CD4-positive, alpha-beta T cell treated with Interferon gamma for 1 hour (primary cell): ENCODE results near the gene SNAP29.
"Not testable (repeated sequence)": the region's sequence is repeated elsewhere in the genome, so short reads cannot be mapped to it uniquely, and the experiment has no call there.

Experiments
- DNase-seq: peaks from one replicate; pipeline ENCODE4 v3.0.0-alpha.2; 2020

The SNAP29 gene

DNA sequence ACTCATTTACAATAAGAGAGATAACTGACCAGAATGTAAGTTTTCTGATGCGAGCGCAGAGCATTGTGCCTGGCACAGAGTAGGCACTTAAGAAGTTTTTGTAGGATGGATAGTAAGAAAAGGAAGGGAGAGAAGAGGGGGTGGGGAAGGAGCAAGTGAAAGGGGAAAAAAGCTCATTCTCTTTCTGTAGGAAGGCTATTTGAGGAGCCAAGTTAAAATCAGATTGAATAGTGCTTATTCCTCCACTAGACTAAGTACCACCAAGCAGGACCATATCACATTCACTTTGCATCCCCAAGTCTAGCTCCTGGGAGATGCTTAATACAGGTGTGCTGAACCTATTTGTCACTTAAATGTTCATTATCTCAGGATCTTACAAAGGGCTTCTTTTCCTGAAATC is 44.3 kb downstream of the SNAP29 start:
- DNase-seq, result no peak

DNA sequence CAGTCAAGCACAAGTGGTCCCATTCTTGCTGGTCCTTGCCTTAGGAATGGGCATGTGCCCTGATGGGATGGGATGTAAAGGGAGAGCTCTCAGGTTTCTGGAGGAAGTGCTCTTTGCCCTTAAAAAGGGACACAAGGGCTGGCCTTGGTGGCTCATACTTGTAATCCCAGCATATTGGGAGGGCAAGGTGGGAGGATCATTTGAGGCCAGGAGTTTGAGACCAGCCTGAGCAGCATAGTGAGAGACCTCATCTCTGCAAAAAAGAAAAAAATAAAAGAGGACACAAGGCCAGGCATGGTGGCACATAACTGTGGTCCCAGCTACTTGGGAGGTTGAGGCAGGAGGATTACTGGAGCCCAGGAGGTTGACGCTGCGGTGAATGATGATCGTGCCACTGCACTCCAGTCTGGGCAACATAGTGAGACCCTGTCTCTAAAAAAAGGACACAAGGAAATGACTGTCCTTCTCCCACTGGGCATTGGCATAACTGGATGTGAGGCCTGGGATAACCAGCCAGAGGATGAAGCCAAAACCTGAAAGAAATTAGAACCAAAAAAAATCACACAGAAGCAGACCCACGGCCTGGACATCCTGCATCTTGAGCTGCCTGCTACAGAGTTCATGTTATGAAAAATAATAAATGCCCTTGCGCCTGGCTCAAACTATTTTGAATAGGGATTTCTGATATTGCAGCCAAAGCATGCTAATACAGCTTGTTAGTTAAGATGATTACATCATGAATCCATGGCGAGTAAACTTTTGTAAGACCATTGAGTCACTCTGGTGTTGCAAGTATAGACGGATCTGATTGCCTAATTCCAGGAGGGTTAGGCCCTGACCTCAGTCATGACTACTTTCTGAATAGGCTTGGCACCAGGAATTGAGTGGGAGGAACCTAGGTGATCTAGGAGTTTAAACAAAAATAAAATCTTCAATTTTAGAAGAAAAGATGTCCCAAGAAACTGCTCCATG is 45.5 kb downstream of the SNAP29 start:
- DNase-seq, result peak; percentile 35

DNA sequence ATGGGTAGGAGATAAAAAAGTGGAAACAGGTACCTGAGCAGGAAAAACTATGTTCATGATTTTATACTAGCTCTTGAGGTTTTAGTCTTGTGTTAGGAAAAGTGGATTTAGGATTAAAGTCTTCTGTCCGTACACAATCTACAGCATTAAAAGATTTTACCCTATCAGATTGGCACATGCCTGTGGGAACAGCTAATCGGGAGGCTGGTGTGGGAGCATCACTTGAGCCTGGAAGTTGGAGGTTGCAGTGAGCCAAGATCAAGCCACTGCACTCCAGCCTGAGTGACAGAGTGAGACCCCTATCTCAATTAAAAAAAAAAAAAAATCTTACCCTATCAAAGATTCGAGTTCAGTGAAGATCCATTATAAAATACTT is 46.2 kb downstream of the SNAP29 start:
- DNase-seq, result no peak

DNA sequence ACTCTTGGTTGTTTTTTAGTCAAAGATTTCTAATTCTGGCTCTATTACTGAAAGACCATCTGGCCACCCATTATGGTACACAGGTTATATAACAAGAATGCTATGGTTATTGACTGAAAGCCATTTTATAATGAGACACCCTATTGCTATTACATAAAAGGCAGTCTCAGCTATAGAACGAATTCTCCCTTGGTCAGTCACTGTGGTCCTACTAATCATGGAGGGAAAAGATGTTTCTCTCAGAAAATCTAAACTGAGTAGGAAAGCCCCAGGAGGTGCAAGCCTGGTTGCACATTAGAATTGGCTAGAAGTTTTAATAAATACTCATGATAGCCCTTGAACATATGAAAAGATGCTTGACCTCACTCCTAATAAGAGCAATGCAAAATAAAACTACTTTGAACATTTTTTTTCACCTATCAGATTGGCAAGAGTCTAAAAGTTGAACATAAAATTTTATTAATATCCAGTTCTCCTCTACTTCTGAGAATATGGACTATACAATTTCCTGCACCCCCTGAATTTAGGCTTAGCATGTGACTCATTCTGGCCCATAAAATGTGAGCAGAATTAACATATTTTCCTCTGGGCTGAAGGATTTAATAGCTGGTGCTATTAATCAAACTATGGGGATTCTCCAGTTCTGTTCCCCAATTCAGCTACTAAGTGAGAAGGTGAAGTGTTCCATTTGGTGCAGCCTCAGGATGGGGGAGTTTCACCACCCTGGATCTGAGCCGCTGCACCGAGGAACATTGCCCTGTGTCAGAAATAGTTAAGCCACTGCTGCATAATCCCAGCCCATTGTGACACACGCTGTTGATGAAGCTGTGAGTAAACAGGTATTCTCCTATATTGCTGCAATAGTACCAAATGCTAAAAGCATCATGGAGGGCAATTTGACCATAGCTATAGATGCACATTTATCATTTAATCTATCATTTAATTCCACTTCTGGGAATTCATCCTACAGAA is 46.9 kb downstream of the SNAP29 start:
- DNase-seq, result no peak

DNA sequence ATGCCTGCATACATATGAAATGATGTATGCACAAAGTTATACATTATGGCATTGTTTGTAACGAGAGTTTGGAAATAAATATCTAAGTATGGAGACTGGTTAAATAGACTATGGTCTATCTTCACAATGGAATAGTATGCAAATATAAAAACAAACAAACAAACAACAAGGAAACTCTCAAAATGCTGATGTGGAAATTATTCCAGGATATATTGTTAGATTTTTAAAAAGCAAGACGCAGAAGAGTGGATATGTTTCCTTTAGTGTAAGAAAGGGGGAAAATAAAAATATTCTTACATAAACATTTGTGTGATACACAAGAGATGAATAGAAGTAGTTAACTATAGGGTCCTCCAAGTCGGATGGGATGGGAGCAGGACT is 47.6 kb downstream of the SNAP29 start:
- no peak for DNase-seq

DNA sequence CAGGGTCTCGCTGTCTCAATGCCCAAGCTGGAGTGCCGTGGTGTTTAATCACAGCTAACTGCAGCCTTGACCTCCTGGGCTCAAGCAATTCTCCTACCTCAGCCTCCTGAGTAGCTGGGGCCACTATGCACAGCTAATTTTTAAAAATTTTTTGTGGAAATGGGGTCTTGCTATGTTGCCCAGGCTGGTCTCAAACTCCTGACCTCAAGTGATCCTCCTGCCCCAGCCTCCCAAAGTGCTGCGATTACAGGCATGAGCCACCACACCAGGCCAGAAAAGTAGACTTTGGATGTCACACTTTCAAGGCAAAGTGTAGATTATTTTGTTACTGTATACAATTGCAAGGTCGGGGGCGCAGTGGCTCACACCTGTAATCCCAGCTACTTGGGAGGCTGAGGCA is 49.9 kb downstream of the SNAP29 start:
- not testable (repeated sequence) for DNase-seq

DNA sequence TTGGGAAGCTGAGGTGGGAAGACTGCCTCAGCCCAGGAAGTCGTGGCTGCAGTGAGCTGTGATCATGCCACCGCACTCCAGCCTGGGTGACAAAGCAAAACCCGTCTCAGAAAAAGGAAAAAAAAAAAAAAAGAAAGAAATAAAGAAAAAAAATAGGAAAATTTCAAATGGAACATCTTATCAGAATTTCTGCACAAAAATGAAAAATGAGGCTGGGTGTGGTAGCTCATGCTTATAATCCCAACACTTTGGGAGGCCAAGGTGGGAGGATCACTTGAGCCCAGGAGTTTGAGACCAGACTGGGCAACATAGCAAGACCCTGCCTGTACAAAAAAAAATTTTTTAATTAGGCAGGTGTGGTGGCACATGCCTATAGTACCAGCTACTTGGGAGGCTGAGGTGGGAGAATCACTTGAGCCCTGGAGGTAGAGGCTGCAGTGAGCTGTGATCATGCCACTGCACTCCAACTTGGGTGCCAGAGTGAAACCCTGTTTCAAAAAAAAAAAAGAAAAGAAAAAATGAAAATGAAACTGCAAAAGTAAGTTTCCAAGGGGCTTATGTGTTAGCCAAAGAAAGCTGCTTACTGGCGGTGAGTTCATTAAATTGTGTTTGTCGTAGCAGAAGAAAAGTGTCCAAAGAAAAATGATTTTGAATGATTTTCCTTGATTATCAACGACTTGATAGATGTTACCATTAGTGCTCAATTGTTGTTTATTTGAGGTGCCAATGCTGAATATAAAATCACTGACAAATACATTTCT is 50.9 kb downstream of the SNAP29 start:
- no peak for DNase-seq

DNA sequence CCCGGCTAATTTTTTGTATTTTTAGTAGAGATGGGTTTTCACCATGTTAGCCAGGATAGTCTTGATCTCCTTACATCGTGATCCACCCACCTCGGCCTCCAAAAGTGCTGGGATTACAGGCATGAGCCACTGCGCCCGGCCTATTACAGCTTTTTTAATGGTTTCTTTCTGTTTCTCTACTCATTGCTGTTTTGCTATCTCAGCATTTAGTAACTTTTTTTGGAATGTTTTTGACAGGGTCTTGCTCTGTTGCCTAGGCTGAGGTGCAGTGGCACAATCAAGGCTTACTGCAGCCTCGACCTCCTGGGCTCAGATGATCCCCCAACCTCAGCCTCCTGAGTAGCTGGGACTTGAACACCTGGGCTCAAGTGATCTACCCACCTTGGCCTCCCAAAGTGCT is 53.7 kb downstream of the SNAP29 start:
- no peak for DNase-seq

DNA sequence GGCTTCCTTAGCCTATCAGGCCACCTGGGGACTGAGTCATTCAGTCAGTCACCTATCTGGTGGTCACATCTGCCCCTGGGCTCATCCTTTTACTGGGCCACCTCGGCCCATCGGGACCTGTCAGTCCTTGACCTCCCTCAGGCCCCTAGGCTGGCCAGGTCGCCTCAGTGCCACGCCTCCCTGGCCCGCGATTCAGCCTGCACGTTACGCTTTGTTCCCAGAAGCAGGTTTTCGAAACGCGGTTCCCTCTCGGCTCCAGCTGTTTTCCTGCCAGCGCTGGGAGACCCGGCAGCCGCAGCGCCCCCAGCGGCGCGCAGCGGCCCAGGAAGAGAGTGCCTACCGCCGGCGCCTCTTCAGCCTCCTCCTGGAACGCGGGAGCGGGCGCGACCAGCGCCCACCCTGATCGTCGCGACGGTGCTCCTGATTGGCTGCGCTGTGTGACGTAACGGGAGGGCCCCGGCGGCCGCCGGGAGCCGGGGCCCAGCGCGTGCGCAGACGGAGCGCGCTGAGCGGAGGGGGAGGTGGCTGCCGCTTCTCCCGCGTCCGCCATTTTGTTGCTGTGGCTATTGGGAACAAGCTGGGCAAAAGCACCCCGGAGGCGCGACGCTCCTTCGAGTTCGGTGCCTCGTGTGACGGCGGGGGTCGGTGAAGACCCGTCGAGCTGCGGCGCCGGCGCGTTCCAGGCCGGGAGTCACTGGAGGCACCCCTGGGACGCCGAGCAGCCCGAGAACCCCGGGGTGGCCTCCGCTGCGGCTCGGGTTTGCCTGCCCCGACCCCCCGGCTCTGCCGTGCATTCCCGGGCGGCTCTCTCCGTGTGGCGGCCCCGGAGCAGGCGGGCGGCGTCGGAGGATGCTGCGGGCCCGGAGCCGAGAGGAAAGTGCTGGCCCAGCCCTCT is 58.4 kb downstream of the SNAP29 start, which contains the start of gene CRKL:
CRKL (plus strand) TSS at position 492 of the 895 bp plus-strand sequence. CDS start 528 bp downstream, outside the sequence.
- peak; percentile 97 for DNase-seq

DNA sequence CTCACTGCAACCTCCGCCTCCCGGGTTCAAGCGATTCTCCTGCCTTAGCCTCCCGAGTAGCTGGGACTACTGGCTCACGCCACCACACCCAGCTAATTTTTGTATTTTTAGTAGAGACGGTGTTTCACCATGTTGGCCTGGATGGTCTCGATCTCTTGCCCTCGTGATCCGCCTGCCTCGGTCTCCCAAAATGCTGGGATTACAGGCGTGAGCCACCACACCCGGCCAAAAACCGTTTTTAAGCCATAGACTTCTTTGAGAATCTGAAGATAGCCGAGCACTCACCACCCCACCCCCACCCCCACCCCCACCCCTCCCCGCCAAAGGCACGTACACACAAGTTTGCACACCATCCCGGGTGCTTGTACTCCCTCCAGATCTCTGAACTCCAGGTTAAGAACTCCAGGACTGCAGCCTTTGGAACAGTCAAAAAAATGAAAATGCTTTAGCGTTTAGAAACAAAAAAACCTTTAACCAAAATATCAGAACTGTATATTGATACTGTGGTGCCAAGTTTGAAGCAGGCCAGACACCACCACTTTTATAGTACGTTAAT is 59.9 kb downstream of the SNAP29 start:
- DNase-seq, result no peak

DNA sequence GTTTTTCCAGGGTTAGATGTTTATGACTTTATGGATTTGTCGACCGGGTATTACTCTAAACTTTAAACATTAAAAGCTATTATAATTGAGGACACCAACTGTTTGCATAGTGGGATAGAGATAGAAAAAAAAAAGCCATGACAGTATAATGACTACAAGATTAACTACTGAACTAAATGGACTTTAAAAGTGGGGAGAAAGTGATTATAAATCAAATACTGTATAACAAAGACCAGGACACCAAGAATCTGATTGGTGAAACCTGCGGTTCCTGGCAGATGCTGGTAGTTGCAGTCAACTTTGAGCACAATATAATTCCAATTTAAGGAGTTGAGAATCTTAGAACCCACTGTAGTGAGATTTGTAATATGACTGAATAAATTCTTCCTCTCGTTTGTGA is 60.9 kb downstream of the SNAP29 start:
- DNase-seq, result no peak

DNA sequence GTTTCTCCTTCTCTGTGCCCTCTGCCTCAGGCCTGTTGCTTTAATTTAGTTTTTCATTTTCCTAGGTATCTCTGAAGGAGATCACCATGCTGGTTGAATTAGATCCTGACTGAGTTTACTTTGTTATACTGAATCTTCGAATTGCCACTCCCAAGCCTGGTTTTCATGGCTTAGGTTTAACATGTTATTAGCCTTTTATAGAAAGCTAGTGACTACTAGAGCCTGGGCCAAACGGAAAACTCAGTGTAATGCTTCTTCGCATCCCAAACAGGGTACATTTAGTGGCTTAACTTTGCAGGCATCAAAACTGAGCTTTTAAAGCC is 62.0 kb downstream of the SNAP29 start:
- DNase-seq, result no peak

DNA sequence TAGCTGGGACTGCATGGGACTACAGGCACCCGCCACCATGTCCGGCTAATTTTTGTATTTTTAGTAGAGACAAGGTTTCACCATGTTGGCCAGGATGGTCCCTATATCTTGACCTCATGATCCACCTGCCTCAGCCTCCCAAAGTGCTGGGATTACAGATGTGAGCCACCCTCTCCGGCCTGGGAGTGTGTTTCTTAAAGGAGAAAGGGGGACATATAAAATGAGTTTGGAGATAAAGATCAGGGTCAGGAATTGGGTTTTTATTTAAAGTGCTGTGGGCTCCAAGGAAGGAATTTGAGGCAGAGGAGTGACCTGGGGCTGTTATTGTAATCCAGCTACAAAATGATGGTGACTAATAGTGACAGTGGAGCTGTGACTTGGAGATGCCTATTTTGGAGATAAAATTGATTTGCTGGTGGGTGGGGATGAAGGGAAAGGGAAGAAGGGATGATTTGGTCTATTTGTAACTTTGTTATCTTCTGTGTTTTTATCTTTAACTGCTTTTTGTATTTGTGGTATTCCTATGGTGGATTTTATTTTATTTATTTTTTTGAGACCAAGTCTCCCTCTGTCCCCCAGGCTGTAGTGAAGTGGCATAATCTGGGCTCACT is 63.4 kb downstream of the SNAP29 start:
- no peak for DNase-seq

DNA sequence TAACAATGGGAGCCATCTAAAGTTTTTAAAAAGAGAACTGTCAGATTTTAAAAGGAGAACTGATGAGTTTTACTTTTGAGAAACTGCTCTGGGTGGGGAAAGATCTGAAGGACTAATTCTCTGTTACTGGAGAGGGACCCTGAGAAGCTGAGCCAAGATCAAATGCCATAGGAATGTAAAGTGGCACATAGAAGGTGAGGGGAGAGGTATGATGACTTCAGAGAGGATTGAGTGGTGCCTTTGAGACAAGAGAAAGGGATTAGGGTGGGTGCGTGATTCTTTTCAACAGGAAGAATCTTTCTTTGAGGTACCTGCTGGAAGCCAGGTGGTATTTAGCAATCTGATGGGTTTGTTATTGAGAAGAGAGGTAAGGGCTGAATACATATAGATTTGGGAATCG is 67.4 kb downstream of the SNAP29 start:
- DNase-seq, result no peak

DNA sequence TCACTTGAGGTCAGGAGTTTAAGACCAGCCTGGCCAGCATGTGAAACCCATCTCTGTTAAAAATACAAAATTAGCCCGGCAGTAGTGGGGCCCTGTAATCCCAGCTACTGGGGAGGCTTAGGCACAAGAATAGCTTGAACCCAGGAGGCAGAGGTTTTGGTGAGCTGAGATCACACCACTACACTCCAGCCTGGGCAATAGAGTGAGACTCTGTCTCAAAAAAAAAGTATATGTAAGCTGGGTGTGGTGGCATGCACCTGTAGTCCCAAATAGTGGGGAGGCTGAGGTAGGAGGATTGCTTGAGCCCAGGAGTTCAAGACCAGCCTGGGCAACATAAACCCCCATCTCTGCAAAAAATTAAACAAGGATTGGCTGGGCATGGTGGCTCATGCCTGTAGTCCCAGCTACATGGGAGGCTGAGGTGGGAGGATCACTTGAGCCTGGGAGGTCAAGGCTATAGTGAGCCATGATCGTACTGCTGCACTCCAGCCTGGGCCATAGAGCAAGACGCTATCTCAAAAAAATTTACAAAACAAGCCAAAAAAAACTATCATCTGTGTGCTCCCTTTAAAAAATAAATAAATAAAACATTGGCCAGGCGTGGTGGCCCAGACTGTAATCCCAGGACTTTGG is 69.2 kb downstream of the SNAP29 start:
- no peak for DNase-seq

DNA sequence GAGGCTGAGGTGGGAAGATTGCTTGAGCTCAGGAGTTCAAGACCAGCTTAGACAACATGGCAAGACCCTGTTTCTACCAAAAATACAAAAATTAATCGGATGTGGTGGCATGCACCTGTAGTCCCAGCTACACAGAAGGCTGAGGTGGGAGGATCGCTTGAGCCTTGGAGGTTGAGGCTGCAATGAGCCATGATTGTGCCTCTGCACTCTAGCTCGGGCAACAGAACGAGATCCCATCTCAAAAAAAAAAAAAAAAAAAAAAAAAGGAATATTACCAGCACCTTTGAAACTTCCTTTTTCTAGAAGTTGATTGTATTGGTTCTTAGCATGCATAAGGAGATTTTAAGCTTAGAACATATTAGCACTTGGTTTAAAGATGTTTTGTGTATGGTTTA is 69.8 kb downstream of the SNAP29 start:
- no peak for DNase-seq

DNA sequence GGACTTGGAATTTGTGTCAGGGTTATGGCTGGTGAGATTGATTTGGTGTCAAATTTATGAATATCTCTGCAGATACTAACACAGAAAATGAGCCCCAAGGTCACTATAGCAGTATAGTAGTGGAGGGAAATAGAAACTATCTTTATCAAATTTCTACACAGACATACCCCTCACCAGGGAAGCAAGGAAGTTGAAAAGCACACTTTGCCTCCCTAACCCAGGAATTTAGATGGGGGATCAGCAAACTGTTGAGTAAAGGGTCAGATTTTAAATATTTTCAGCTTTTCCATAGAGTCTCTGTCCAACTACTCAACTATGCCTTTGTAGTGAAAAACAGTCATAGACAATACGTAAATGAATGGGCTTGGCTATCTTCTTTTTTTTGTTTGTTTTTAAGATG is 71.2 kb downstream of the SNAP29 start:
- no peak for DNase-seq

DNA sequence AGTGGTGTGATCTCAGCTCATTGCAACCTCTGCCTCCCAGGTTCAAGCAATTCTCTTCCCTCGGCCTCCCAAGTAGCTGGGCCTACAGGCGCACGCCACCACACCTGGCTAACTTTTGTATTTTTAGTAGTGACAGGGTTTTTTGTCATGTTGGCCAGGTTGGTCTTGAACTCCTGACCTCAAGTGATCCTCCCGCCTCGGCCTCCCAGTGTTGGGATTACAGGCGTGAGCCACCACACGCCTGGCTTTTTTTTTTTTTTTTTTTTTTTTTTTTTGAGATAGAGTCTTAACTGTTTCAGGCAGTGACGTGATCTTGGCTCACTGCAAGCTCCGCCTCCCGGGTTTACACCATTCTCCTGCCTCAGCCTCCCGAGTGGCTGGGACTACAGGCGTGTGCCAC is 71.6 kb downstream of the SNAP29 start:
- not testable (repeated sequence) for DNase-seq

DNA sequence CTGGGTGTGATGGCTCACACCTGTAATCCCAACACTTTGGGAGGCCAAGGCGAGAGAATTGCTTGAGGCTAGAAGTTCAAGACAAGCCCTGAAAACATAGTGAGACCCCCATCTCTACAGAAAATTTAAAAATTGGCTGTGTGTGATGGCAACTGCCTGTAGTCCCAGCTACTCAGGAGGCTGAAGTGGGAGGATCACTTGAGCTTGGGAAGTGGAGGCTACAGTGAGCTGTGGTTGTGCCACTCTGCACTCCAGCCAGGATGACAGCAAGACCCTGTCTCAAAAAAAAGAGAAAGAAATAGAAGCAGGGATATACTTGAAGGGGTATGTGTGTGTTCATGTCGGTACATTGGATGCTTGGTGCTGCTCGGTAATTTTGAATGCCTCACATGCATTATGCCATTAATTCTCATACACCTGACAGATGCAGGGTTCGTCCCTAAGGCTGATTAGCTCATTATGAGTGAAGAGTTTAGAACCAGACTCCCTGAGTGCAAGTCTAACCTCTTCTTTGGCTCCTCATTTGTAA is 72.4 kb downstream of the SNAP29 start:
- no peak for DNase-seq

DNA sequence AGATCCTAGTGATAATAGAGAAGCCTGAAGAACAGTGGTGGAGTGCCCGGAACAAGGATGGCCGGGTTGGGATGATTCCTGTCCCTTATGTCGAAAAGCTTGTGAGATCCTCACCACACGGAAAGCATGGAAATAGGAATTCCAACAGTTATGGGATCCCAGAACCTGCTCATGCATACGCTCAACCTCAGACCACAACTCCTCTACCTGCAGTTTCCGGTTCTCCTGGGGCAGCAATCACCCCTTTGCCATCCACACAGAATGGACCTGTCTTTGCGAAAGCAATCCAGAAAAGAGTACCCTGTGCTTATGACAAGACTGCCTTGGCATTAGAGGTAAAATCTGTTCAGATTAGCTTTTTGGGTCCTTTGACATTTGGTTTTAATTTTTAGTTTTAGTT is 75.1 kb downstream of the SNAP29 start:
- no peak for DNase-seq
